ENCODE measurements around the gene SGSM1. TPM values are rescaled to one million over a fixed set of nuclear protein-coding genes. Genes with fewer than 3 reads are reported as not detected.

The SGSM1 gene
- total RNA-seq, 4 donors from 2014 or later, result 1.2 to 2.2 (median 1.6) TPM

DNA sequence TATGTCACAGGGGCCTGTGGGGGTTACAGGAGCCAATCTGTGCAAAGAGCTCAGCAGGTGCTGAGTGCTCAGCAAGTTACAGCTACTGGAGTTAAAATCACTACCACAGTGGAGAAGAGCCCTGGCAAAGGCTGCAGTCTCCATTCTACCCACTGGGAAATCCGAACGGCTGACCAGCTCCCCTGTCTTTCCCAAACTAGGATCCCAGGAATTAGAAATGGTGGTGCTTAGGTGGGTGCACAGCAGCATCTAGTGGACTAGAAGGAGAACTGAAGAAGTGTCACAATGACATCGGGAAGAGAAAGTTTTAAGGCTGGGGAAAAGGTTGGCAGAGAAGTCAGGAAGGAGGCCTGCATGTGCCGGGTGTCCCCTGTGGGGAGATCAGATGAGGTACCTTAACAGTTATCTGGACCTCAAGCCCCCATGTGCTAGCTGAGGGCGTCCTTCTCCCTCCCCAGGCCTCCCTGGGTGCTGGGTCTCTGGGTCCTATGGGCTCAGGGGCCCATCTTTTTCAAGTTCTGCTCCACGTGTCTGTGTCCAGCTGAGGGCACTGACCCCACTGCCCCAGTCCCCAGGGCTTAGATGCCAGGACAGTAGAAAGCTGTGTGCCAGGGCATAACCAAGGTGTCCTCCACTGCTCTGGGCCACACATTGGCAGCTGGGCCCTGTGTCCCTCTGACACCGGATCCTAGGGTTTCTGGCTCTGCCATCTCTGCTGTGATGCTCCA is 33.4 kb upstream of the SGSM1 start:
- Histone ChIP-seq H3K27me3 (peaks cover 0 to 7% (median 0%) of the 10 kb centered on the region in 4 donors), H3K4me1 (peaks cover 0 to 8% (median 4%) of the 10 kb centered on the region in 4 donors), H3K27ac (replicated peaks in 1 of 4) (no peak overlapping the region), H3K36me3 (no peaks in the 10 kb centered on the region), H3K9me3 (no peaks in the 10 kb centered on the region), H3K4me3 (no peak overlapping the region)
- no peak for DNase-seq (ENCODE audit: extremely low spot score)
- 40% methylated on average over 5 of the region's 7 CpGs for WGBS
- intact Hi-C loops (cut with DNase I), result no loop called here
- TF ChIP-seq EP300 (IDR thresholded peaks at IDR 0.05) (no peak), POLR2AphosphoS5 (IDR thresholded peaks at IDR 0.05) (no peak), POLR2A (IDR thresholded peaks at IDR 0.05; ENCODE audit: low read depth) (no peak)
- TF ChIP-seq, protein P1, sequence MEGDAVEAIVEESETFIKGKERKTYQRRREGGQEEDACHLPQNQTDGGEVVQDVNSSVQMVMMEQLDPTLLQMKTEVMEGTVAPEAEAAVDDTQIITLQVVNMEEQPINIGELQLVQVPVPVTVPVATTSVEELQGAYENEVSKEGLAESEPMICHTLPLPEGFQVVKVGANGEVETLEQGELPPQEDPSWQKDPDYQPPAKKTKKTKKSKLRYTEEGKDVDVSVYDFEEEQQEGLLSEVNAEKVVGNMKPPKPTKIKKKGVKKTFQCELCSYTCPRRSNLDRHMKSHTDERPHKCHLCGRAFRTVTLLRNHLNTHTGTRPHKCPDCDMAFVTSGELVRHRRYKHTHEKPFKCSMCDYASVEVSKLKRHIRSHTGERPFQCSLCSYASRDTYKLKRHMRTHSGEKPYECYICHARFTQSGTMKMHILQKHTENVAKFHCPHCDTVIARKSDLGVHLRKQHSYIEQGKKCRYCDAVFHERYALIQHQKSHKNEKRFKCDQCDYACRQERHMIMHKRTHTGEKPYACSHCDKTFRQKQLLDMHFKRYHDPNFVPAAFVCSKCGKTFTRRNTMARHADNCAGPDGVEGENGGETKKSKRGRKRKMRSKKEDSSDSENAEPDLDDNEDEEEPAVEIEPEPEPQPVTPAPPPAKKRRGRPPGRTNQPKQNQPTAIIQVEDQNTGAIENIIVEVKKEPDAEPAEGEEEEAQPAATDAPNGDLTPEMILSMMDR (IDR thresholded peaks at IDR 0.05), result peak in 2 of 3 experiments; percentile 7 to 29

- Histone ChIP-seq H3K4me3 (no peak overlapping the region), H3K9me3 (no peaks in the 10 kb centered on the region), H3K27me3 (peaks cover 0 to 7% (median 0%) of the 10 kb centered on the region in 4 donors), H3K36me3 (no peaks in the 10 kb centered on the region), H3K27ac (replicated peaks in 1 of 4) (no peak overlapping the region), H3K4me1 (peaks cover 0 to 8% (median 4%) of the 10 kb centered on the region in 4 donors)
- whole genome bisulfite sequencing, result 48% methylated on average over 11 of the region's 11 CpGs
- intact Hi-C loops (cut with DNase I), result no loop called here
- no peak for DNase-seq (ENCODE audit: extremely low spot score)
- TF ChIP-seq, protein P1 (IDR thresholded peaks at IDR 0.05), result no peak
- TF ChIP-seq POLR2AphosphoS5 (IDR thresholded peaks at IDR 0.05), result no peak
- TF ChIP-seq POLR2A (IDR thresholded peaks at IDR 0.05; ENCODE audit: low read depth), result no peak
- TF ChIP-seq EP300 (IDR thresholded peaks at IDR 0.05), result no peak
Observed at GRCh38 chr22:24775769-24776492, 30.1 kb upstream of the SGSM1 start.

GRCh38 chr22:24776525-24776924 is 29.5 kb upstream of the SGSM1 start:
- WGBS, result 42% methylated on average over 5 of the region's 5 CpGs
- Histone ChIP-seq H3K27ac (replicated peaks in 1 of 4) (no peak overlapping the region), H3K4me3 (no peak overlapping the region), H3K27me3 (peaks cover 0 to 7% (median 0%) of the 10 kb centered on the region in 4 donors), H3K9me3 (no peaks in the 10 kb centered on the region), H3K36me3 (no peaks in the 10 kb centered on the region), H3K4me1 (peaks cover 0 to 8% (median 4%) of the 10 kb centered on the region in 4 donors)
- TF ChIP-seq EP300 (IDR thresholded peaks at IDR 0.05) (no peak), POLR2A (IDR thresholded peaks at IDR 0.05; ENCODE audit: low read depth) (no peak), POLR2AphosphoS5 (IDR thresholded peaks at IDR 0.05) (no peak)
- TF ChIP-seq, protein P1 (IDR thresholded peaks at IDR 0.05), result no peak
- intact Hi-C loops (cut with DNase I), result no loop called here
- DNase-seq (ENCODE audit: extremely low spot score), result no peak

DNA sequence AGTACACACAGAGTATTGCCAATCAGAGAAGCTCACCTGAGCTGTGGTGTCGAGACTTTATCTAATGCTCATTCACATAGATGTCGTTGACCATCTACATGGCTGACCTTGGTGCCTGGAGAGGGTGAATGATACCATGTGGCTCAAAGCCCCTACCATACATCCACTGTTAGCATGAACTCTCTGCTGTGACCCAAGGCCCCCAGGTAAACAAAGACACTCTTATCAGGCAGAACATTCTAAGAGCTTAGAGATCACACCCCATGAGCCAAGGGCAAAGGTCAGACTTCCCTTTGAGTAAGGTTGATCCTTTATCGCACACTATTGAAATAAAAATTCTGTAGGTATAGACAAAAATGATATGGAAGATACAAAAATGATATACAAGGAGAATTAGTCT is 16.5 kb upstream of the SGSM1 start:
- intact Hi-C loops (cut with DNase I), result no loop called here
- no peak for TF ChIP-seq EP300 (IDR thresholded peaks at IDR 0.05)
- TF ChIP-seq POLR2A (IDR thresholded peaks at IDR 0.05; ENCODE audit: low read depth), result no peak
- TF ChIP-seq, protein P1 (IDR thresholded peaks at IDR 0.05), result no peak
- no peak for TF ChIP-seq POLR2AphosphoS5 (IDR thresholded peaks at IDR 0.05)
- H3K27me3 ChIP-seq, result no peaks in the 10 kb centered on the region
- no peaks in the 10 kb centered on the region for H3K36me3 ChIP-seq
- H3K27ac ChIP-seq (replicated peaks in 1 of 4), result no peak overlapping the region
- no peaks in the 10 kb centered on the region for H3K9me3 ChIP-seq
- no peak for DNase-seq (ENCODE audit: extremely low spot score)
- no peak overlapping the region for H3K4me3 ChIP-seq
- no peaks in the 10 kb centered on the region for H3K4me1 ChIP-seq
- WGBS, result 94% methylated on average over 1 of the region's 3 CpGs
